Mucosa of rectum (tissue), 2 donors: ENCODE results near the gene ANKRD40CL.

ENCODE experiments used
- H3K27ac ChIP-seq, 2 donors: one replicate each; pipeline ENCODE4 v1.7.0; 2013; ENCODE audit warnings: inconsistent platforms in 2 of 2, low read depth in 2 of 2, low read length in 2 of 2
- H3K27me3 ChIP-seq, 2 donors: one replicate each; pipeline ENCODE4 v1.7.0; 2013; ENCODE audit warnings: low read length in 2 of 2; ENCODE audit not compliant: control insufficient read depth in 2 of 2, insufficient read depth in 2 of 2
- H3K36me3 ChIP-seq, 2 donors: one replicate each; pipeline ENCODE4 v1.7.0; 2013; ENCODE audit warnings: low read length in 2 of 2; ENCODE audit not compliant: control insufficient read depth in 2 of 2, insufficient read depth in 2 of 2
- H3K4me1 ChIP-seq, 2 donors: one replicate each; pipeline ENCODE4 v1.7.0; 2013; ENCODE audit warnings: low read length in 2 of 2, mild to moderate bottlenecking in 1 of 2; ENCODE audit not compliant: control insufficient read depth in 2 of 2, insufficient read depth in 2 of 2
- H3K4me3 ChIP-seq, 2 donors: one replicate each; pipeline ENCODE4 v1.7.0; 2013; ENCODE audit warnings: low read length in 2 of 2
- H3K9ac ChIP-seq, 2 donors: one replicate each; pipeline ENCODE4 v1.7.0; 2013; ENCODE audit warnings: low read length in 2 of 2, low read depth in 1 of 2, mild to moderate bottlenecking in 1 of 2
- H3K9me3 ChIP-seq, 2 donors: one replicate each; pipeline ENCODE4 v1.7.0; 2013; ENCODE audit warnings: low read length in 2 of 2; ENCODE audit not compliant: control insufficient read depth in 2 of 2
- donor health status: healthy.
- donor health status: Normal muscosa, but diverticular disease.

ANKRD40CL gene

DNA sequence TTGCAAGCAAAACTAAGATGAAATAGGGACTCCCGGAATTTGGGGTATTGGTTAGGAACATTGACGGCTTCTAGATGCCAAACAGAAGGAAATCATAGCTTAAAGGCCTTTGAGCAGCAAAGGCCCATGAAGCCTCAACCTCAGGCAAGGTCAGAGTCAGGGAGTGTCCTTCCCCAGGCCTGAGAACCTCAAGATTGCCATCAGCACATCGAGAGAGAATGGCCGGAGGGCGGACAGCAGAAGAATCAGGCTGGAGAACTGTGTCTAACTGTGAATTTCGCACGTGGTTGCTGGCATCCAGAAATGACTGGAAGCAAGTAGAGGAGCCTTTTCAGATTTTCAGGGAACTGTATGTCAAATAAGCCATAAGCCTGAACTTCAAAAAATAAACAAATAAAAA is 24.8 kb upstream of the ANKRD40CL start:
- H3K9ac ChIP-seq = no peak overlapping the region
- no peaks in the 10 kb centered on the region for H3K4me1 ChIP-seq
- H3K27me3 ChIP-seq = no peaks in the 10 kb centered on the region
- H3K9me3 ChIP-seq = no peaks in the 10 kb centered on the region
- H3K36me3 ChIP-seq = no peaks in the 10 kb centered on the region
- H3K4me3 ChIP-seq = no peak overlapping the region
- H3K27ac ChIP-seq = no peak overlapping the region

DNA sequence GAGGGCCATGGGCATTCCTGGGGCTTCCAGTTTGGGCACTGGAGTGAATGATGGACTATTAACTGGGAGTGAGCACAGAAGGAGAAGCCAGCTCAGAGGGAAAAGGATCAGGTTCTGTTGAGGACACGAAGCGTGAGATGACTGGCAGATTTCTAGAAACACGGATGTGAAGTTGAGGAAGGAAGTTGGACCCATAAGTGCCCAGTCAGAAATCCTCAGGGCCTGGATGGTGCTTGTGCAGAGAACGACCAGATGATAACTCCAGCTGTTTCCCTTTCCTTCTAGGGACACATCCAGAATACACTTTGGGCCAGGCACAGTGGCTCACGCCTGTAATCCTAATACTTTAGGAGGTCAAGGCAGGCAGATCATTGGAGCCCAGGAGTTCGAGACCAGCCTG is 23.3 kb upstream of the ANKRD40CL start:
- Histone ChIP-seq H3K36me3 (no peaks in the 10 kb centered on the region), H3K9ac (no peak overlapping the region), H3K27ac (no peak overlapping the region)

GRCh38 chr17:50787106-50787505 is 19.8 kb upstream of the ANKRD40CL start:
- Histone ChIP-seq H3K27me3 (no peaks in the 10 kb centered on the region), H3K4me1 (peaks cover 0 to 3% of the 10 kb centered on the region in 2 donors), H3K36me3 (no peaks in the 10 kb centered on the region), H3K9me3 (no peaks in the 10 kb centered on the region), H3K4me3 (no peak overlapping the region), H3K9ac (no peak overlapping the region), H3K27ac (no peak overlapping the region)

More for the DNA sequence above, 23.3 kb upstream of the ANKRD40CL start:
- peaks cover 0 to 2% of the 10 kb centered on the region in 2 donors for H3K4me1 ChIP-seq
- no peak overlapping the region for H3K4me3 ChIP-seq
- H3K9me3 ChIP-seq = no peaks in the 10 kb centered on the region
- H3K27me3 ChIP-seq = no peaks in the 10 kb centered on the region

DNA sequence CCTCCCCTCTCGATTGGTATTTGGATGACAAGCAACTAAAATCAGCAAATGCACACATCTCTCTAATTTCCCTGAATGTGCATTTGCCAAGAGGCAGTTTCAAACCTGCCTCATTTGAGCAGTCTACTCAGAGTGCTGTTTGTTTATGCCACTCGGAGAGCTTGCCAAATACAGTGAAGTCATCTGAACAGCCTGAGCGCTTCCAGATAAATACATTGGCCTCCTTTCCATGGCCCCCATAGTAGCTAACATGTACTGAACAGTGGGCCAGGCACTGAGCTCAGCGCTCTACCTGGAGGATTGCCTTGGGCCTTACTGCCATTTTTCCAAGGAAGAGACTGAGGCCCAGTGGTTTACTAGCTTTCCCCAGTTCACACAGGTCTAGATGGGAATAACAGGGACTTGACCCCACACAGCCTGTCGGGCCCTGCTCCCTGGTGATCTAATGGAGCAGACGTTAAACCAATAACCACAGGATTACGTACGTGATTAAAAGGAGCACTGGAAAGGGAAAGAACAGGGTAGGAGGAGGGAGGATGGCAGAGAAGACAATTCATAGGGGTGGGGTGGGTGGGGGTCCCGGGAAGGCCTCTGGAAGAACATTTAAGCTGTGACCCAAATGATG is 18.7 kb upstream of the ANKRD40CL start:
- Histone ChIP-seq H3K9me3 (no peaks in the 10 kb centered on the region), H3K9ac (no peak overlapping the region), H3K27ac (no peak overlapping the region), H3K4me1 (peaks cover 0 to 3% of the 10 kb centered on the region in 2 donors), H3K4me3 (no peak overlapping the region), H3K27me3 (no peaks in the 10 kb centered on the region), H3K36me3 (no peaks in the 10 kb centered on the region)

- Histone ChIP-seq H3K27ac (no peak overlapping the region), H3K36me3 (no peaks in the 10 kb centered on the region), H3K9me3 (no peaks in the 10 kb centered on the region), H3K9ac (no peak overlapping the region), H3K4me3 (no peak overlapping the region), H3K27me3 (no peaks in the 10 kb centered on the region), H3K4me1 (peaks cover 0 to 3% of the 10 kb centered on the region in 2 donors)
Measured at GRCh38 chr17:50785126-50785525, 17.8 kb upstream of the ANKRD40CL start.

GRCh38 chr17:50783905-50784304 is 16.6 kb upstream of the ANKRD40CL start:
- Histone ChIP-seq H3K27me3 (no peaks in the 10 kb centered on the region), H3K36me3 (no peaks in the 10 kb centered on the region), H3K4me1 (peaks cover 0 to 3% of the 10 kb centered on the region in 2 donors), H3K9me3 (no peaks in the 10 kb centered on the region), H3K27ac (no peak overlapping the region), H3K9ac (no peak overlapping the region), H3K4me3 (no peak overlapping the region)

DNA sequence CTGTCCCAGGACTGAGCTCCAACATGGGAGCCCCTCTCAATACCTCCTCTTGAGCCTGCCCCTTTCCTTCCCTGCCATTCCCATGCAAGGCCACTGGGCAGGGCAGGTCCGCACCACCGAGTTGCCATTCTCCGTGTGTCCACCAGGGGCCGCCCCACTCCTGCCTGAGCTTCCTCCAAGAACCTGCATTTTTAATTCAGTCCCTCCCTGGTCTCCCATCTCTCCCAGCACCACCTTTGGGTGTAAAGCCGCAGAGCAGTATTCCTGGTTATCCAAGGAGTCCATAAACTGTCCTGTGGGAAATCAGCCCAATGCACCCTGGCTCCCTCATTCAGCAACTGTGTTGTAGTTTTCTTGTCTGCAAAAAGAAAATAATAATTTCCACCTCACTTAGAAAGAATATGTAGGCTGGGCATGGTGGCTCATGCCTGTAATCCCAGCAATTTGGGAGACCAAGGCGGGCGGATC is 15.9 kb upstream of the ANKRD40CL start:
- H3K4me3 ChIP-seq = no peak overlapping the region
- no peak overlapping the region for H3K27ac ChIP-seq
- no peaks in the 10 kb centered on the region for H3K27me3 ChIP-seq
- no peaks in the 10 kb centered on the region for H3K36me3 ChIP-seq
- H3K9ac ChIP-seq = no peak overlapping the region
- no peaks in the 10 kb centered on the region for H3K9me3 ChIP-seq
- H3K4me1 ChIP-seq = peaks cover 0 to 3% of the 10 kb centered on the region in 2 donors

- H3K9ac ChIP-seq = no peak overlapping the region
- no peak overlapping the region for H3K4me3 ChIP-seq
- H3K36me3 ChIP-seq = no peaks in the 10 kb centered on the region
- no peak overlapping the region for H3K27ac ChIP-seq
- H3K9me3 ChIP-seq = no peaks in the 10 kb centered on the region
- H3K4me1 ChIP-seq = peaks cover 0 to 3% of the 10 kb centered on the region in 2 donors
- no peaks in the 10 kb centered on the region for H3K27me3 ChIP-seq
Measured at GRCh38 chr17:50781167-50781566, 13.8 kb upstream of the ANKRD40CL start.

DNA sequence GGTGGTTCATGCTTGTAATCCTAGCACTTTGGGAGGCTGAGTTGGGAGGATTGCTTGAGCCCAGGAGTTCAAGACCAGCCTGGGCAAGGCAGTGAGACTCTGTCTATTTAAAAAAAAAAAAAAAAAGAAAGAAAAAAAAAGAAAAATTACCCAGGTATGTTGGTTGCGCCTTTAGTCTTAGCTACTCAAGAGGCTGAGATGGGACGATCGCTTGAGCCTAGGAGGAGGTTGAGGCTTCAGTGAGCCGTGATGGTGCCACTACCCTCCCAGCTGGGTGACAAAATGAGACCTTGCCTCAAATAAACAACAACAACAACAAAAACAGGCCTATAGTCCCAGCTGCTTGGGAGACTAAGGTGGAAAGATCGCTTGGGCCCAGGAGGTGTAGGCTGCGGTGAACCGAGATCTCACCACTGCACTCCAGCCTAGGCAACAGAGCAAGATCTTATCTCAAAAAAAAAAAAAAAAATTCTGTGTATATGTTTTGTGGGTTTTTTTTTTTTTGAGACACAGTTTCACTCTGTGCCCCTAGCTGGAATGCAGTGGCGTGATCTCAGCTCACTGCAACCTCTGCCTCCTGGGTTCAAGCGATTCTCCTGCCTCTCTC is 12.5 kb upstream of the ANKRD40CL start:
- no peak overlapping the region for H3K4me3 ChIP-seq

GRCh38 chr17:50778988-50779387 is 11.7 kb upstream of the ANKRD40CL start:
- no peaks in the 10 kb centered on the region for H3K36me3 ChIP-seq
- no peaks in the 10 kb centered on the region for H3K9me3 ChIP-seq
- H3K27me3 ChIP-seq = no peaks in the 10 kb centered on the region
- H3K27ac ChIP-seq = no peak overlapping the region
- H3K4me1 ChIP-seq = no peaks in the 10 kb centered on the region
- H3K9ac ChIP-seq = no peak overlapping the region
- no peak overlapping the region for H3K4me3 ChIP-seq

More for the DNA sequence above, 12.5 kb upstream of the ANKRD40CL start:
- Histone ChIP-seq H3K27me3 (no peaks in the 10 kb centered on the region), H3K4me1 (no peaks in the 10 kb centered on the region), H3K27ac (no peak overlapping the region), H3K36me3 (no peaks in the 10 kb centered on the region), H3K9ac (no peak overlapping the region), H3K9me3 (no peaks in the 10 kb centered on the region)
